ENCODE measurements around the gene FBLIM1. TPM values are rescaled to one million over a fixed set of nuclear protein-coding genes. Genes with fewer than 3 reads are reported as not detected.

The FBLIM1 gene, protein sequence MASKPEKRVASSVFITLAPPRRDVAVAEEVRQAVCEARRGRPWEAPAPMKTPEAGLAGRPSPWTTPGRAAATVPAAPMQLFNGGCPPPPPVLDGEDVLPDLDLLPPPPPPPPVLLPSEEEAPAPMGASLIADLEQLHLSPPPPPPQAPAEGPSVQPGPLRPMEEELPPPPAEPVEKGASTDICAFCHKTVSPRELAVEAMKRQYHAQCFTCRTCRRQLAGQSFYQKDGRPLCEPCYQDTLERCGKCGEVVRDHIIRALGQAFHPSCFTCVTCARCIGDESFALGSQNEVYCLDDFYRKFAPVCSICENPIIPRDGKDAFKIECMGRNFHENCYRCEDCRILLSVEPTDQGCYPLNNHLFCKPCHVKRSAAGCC
- polyA plus RNA-seq (2012; ENCODE audit: low read depth, missing spikeins): not detected

- FAIRE-seq (no peak), DNase-seq (ENCODE audit: insufficient read length, low spot score) (no peak)
- TF ChIP-seq POLR2AphosphoS5 (IDR thresholded peaks at IDR 0.05; ENCODE audit: low read depth, low read length) (no peak), PAX5 (IDR thresholded peaks at IDR 0.05; ENCODE audit: insufficient read depth, low read length, severe bottlenecking) (no peak), POU2F2 (IDR thresholded peaks at IDR 0.05; ENCODE audit: low read depth, low read length) (no peak), POLR2A (IDR thresholded peaks at IDR 0.05; ENCODE audit: low read depth, low read length) (no peak), TAF1 (IDR thresholded peaks at IDR 0.05; ENCODE audit: low read depth, low read length) (no peak), SPI1 (IDR thresholded peaks at IDR 0.05; ENCODE audit: low read depth, low read length) (no peak)
Measured at GRCh38 chr1:15758343-15758931, at the start of gene FBLIM1. Gene FBLIM1, plus strand, starts transcription at chr1:15758795. Its CDS starts 6,189 bp downstream, at chr1:15764984.

GRCh38 chr1:15709226-15709625, 49.4 kb upstream of the FBLIM1 start:
- no peak for FAIRE-seq
- no peak for DNase-seq (ENCODE audit: insufficient read length, low spot score)
- TF ChIP-seq SPI1 (IDR thresholded peaks at IDR 0.05; ENCODE audit: low read depth, low read length): no peak
- no peak for TF ChIP-seq POLR2AphosphoS5 (IDR thresholded peaks at IDR 0.05; ENCODE audit: low read depth, low read length)
- TF ChIP-seq POU2F2 (IDR thresholded peaks at IDR 0.05; ENCODE audit: low read depth, low read length): no peak
- TF ChIP-seq TAF1 (IDR thresholded peaks at IDR 0.05; ENCODE audit: low read depth, low read length): no peak
- no peak for TF ChIP-seq PAX5 (IDR thresholded peaks at IDR 0.05; ENCODE audit: insufficient read depth, low read length, severe bottlenecking)
- TF ChIP-seq POLR2A (IDR thresholded peaks at IDR 0.05; ENCODE audit: low read depth, low read length): no peak

DNA sequence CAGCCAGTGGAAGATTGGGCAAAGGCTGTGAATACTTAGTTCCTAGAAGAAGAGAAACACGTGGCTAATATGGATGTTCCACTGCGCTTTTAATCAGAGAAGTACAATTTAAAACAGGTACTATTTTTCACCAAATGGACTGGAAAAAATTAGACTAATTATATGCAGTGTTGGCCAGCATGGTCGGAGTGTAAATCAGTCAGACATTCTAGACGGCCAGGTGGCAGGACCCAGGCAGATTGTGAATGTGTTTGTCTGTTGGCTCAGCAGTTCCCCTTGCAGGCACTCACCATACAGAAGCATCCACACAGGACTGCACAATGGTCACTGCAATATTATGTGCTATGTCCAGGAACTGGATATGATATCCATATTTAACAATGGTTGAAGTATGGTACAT, 46.4 kb upstream of the FBLIM1 start:
- FAIRE-seq: peak; percentile 66
- no peak for TF ChIP-seq TAF1 (IDR thresholded peaks at IDR 0.05; ENCODE audit: low read depth, low read length)
- TF ChIP-seq POU2F2 (IDR thresholded peaks at IDR 0.05; ENCODE audit: low read depth, low read length): no peak
- no peak for TF ChIP-seq PAX5 (IDR thresholded peaks at IDR 0.05; ENCODE audit: insufficient read depth, low read length, severe bottlenecking)
- TF ChIP-seq POLR2AphosphoS5 (IDR thresholded peaks at IDR 0.05; ENCODE audit: low read depth, low read length): no peak
- TF ChIP-seq POLR2A (IDR thresholded peaks at IDR 0.05; ENCODE audit: low read depth, low read length): no peak
- no peak for TF ChIP-seq SPI1 (IDR thresholded peaks at IDR 0.05; ENCODE audit: low read depth, low read length)

DNA sequence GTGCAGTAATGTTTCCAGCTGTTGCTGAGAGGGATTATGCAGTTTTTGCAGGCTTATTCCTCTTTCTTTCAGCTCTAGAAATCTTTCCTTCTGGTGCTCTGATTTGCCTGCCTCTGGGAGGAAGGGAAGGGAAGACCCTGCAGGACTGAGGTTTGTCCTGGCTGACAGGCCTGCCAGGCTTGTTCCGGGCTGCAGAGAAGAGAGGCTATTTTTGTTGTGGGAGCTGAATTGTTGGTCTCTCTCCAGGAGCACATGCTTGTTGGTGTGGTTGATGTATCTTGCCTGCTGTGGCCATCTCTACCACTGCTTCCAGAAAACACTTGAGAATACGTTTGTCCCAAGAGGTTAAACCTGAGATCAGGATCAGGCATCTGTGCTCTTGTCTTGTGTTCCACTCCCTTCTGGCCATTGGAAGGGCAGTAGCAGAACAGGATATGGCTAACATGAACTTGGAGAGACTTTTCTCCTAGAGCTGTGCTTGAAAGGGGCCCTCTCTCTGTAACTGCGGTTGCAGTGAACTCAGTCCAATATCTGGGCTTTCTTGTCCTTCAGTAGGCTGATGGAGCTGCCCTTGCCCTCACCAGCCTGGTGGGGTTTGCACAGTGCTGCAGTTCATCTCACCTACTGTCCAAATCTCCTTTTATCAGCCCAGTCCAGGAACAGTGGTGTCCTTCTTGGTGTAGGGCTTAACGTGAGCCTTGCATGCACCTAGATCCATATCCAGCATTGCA, 44.0 kb upstream of the FBLIM1 start:
- peak; percentile 71 for FAIRE-seq
- TF ChIP-seq TAF1 (IDR thresholded peaks at IDR 0.05; ENCODE audit: low read depth, low read length) (no peak), PAX5 (IDR thresholded peaks at IDR 0.05; ENCODE audit: insufficient read depth, low read length, severe bottlenecking) (no peak), SPI1 (IDR thresholded peaks at IDR 0.05; ENCODE audit: low read depth, low read length) (no peak), POU2F2 (IDR thresholded peaks at IDR 0.05; ENCODE audit: low read depth, low read length) (no peak), POLR2AphosphoS5 (IDR thresholded peaks at IDR 0.05; ENCODE audit: low read depth, low read length) (no peak), POLR2A (IDR thresholded peaks at IDR 0.05; ENCODE audit: low read depth, low read length) (no peak)
- DNase-seq (ENCODE audit: insufficient read length, low spot score): no peak

More for the DNA sequence above, 46.4 kb upstream of the FBLIM1 start:
- no peak for DNase-seq (ENCODE audit: insufficient read length, low spot score)

GRCh38 chr1:15717418-15718125, 41.0 kb upstream of the FBLIM1 start:
- FAIRE-seq (no peak), DNase-seq (ENCODE audit: insufficient read length, low spot score) (no peak)
- TF ChIP-seq POLR2A (IDR thresholded peaks at IDR 0.05; ENCODE audit: low read depth, low read length): no peak
- TF ChIP-seq TAF1 (IDR thresholded peaks at IDR 0.05; ENCODE audit: low read depth, low read length): no peak
- TF ChIP-seq POU2F2 (IDR thresholded peaks at IDR 0.05; ENCODE audit: low read depth, low read length): no peak
- TF ChIP-seq PAX5 (IDR thresholded peaks at IDR 0.05; ENCODE audit: insufficient read depth, low read length, severe bottlenecking): no peak
- no peak for TF ChIP-seq SPI1 (IDR thresholded peaks at IDR 0.05; ENCODE audit: low read depth, low read length)
- no peak for TF ChIP-seq POLR2AphosphoS5 (IDR thresholded peaks at IDR 0.05; ENCODE audit: low read depth, low read length)

DNA sequence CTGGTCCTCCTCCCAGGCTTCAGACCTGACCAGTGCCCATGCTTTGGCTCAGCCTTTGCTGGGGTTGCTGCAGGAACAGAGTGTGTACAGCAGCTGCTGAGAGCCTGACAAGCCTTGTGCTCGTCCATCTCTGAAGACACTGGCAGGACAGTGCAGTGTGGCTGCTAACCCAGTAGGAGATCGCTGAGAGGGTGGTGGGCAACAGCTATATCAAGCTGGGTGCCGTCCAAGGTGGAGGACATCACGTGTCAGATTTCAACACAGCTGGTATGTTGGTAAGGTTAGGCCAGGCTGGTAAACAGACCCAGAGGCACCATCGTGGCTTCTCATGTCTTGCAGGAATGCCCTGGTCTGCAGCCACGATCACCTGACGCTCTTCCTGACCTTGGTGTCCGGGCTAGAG, 40.4 kb upstream of the FBLIM1 start:
- FAIRE-seq: no peak
- no peak for TF ChIP-seq TAF1 (IDR thresholded peaks at IDR 0.05; ENCODE audit: low read depth, low read length)
- TF ChIP-seq PAX5 (IDR thresholded peaks at IDR 0.05; ENCODE audit: insufficient read depth, low read length, severe bottlenecking): no peak
- no peak for TF ChIP-seq POLR2A (IDR thresholded peaks at IDR 0.05; ENCODE audit: low read depth, low read length)
- TF ChIP-seq SPI1 (IDR thresholded peaks at IDR 0.05; ENCODE audit: low read depth, low read length): no peak
- no peak for TF ChIP-seq POLR2AphosphoS5 (IDR thresholded peaks at IDR 0.05; ENCODE audit: low read depth, low read length)
- TF ChIP-seq POU2F2 (IDR thresholded peaks at IDR 0.05; ENCODE audit: low read depth, low read length): no peak
- DNase-seq (ENCODE audit: insufficient read length, low spot score): no peak

- DNase-seq (ENCODE audit: insufficient read length, low spot score): no peak
- TF ChIP-seq SPI1 (IDR thresholded peaks at IDR 0.05; ENCODE audit: low read depth, low read length) (no peak), POLR2AphosphoS5 (IDR thresholded peaks at IDR 0.05; ENCODE audit: low read depth, low read length) (no peak), TAF1 (IDR thresholded peaks at IDR 0.05; ENCODE audit: low read depth, low read length) (no peak), POU2F2 (IDR thresholded peaks at IDR 0.05; ENCODE audit: low read depth, low read length) (no peak), POLR2A (IDR thresholded peaks at IDR 0.05; ENCODE audit: low read depth, low read length) (no peak), PAX5 (IDR thresholded peaks at IDR 0.05; ENCODE audit: insufficient read depth, low read length, severe bottlenecking) (no peak)
- no peak for FAIRE-seq
Measured at GRCh38 chr1:15719381-15720120, 39.0 kb upstream of the FBLIM1 start.

DNA sequence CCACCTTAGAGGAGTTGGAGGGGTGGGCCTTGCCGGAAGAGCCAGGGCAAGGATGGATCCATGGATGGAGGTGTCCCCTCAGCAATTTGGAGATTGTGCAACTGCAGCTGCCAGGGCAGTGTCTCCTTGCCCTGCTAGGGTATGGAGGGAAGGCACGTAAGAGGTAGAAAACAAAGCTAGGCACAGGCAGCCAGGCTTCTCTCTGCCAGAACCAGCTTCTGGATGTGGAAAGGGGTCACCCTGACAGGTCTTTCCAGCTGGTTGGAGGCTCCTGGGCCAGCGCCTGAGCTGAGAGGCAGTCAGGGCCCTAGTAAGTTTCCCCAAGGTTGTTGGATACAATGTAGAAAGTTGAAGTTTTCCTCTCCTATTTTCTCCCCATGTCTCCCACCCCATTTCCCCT, 37.7 kb upstream of the FBLIM1 start:
- DNase-seq (ENCODE audit: insufficient read length, low spot score): no peak
- TF ChIP-seq POLR2AphosphoS5 (IDR thresholded peaks at IDR 0.05; ENCODE audit: low read depth, low read length): no peak
- no peak for TF ChIP-seq TAF1 (IDR thresholded peaks at IDR 0.05; ENCODE audit: low read depth, low read length)
- TF ChIP-seq SPI1 (IDR thresholded peaks at IDR 0.05; ENCODE audit: low read depth, low read length): no peak
- TF ChIP-seq POU2F2 (IDR thresholded peaks at IDR 0.05; ENCODE audit: low read depth, low read length): no peak
- no peak for TF ChIP-seq PAX5 (IDR thresholded peaks at IDR 0.05; ENCODE audit: insufficient read depth, low read length, severe bottlenecking)
- no peak for TF ChIP-seq POLR2A (IDR thresholded peaks at IDR 0.05; ENCODE audit: low read depth, low read length)
- FAIRE-seq: no peak
